Skeletal muscle cell (primary cell): ENCODE data around the gene ST8SIA4.

Experiments used
- DNase-seq: peaks from one replicate; pipeline ENCODE4 v3.0.0-alpha.2; 2010; ENCODE audit warnings: low read depth
- H3K4me3 ChIP-seq: 2 replicates; pipeline ENCODE4 v1.5.1; 2011; ENCODE audit warnings: low read depth, mild to moderate bottlenecking, control low read depth, low read length, moderate library complexity

ST8SIA4 gene

DNA sequence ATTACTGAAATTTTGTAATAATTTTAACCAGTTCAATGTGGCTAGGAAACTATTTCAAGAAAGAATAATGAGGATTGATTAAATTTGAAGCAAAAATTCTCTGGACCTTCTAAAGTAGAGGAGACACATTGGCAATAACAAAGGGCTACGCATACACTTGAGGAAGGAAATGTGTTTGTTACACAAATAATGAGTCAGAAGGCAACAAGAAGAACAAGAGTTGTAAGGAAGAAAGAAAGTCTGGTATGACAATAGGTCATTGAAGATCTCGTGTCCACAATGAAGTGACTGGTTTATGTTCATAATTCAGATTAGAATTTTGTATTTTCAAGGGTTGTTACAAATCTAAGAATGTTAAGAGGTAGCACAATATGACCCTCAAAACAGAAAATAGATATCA, 25.8 kb downstream of the ST8SIA4 start:
- no peak overlapping the region for H3K4me3 ChIP-seq
- no peak for DNase-seq

DNA sequence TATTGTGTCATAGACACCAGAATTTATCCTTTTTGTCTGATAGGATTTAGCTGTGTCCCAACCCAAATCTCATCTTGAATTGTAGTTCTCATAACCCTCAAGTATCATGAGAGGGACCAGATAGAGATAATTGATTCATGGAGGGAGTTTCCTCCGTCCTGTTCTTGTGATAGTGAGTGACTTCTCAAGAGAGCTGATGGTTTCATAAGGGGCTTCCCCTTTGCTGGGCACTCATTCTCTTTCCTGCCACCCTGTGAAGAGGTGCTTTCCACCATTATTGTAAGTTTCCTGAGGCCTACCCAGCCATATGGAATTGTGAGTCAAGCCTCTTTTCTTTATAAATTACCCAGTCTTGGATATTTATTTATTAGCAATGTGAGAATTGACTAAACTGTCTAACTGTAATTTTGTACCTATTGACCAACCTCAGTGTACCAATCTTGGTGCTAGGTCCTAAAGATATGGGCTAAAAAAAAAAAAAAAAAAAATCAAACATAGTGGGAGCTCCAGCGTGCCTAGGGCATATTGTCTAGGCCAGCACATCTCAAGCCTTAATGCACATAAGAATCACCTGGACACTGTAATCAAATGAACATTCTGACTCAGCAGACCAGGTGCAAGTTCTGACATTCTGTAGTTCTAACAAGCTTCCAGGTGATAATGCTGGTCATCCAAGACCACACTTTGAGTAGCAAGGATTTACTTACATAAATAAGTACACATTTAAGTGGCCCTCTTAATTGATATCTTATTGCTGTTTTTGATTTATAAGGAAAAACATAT, 30.5 kb downstream of the ST8SIA4 start:
- no peak for DNase-seq
- H3K4me3 ChIP-seq = no peak overlapping the region

DNA sequence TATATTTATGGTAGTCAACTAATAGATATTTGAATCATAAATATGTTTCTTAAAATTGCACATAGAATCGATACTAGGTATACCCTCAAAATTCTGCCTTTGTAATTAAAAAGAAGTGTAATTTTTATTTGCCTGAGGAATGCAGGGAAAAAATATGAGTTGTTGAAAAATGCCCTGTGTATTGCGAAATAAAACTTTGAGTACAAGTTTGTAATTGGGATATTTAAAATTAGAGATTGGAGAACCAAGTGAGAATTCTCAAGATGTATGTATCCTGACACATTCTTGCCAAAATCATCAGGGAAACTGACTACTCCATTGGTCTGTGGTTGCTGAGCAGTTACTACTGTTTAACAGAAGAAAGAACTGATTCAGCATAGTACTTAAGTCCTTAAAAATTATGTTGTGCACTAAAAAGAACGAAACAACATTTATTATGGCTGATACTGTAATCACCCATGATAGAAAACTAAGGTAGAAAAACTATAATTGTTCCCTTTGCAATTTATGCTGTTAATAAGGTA, 36.0 kb downstream of the ST8SIA4 start:
- DNase-seq = no peak
- H3K4me3 ChIP-seq = no peak overlapping the region

DNA sequence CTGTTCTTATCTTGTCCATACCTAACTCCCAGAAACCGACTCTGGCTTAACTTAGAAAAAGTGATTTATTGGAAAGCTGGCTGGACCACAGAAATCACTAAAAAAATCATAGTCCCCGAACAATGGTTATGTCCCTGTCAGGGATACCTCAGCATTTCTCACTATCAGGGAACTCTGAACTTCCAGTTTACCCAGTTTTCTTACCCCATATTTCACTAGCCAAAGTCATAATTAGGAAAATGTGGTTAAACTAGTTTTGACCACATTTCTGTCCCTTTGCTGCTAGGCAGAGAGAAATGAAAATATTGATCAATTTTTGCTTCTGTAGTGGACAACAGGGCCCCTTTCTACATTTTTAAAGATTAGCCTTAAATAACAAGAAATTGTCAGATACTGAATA, 38.2 kb downstream of the ST8SIA4 start:
- H3K4me3 ChIP-seq = no peak overlapping the region
- DNase-seq = no peak

DNA sequence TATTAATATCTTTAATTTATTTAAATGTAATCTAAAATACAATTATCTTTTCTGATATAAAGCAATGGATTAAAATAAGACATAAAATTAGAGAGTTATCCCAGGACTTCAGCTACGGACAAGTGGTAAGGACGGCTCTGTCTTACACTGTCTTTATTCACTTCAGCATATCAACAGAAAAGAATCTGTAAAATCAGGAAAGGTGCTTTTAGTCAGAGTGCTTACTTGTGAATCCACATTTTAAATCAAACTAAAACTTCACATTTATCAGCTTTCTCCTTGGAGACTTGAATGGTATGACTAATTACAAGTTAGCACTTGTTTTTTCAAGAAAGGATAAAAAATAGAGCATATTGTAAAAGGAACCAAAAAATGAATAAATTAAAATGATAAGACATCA, 39.3 kb downstream of the ST8SIA4 start:
- DNase-seq = no peak

DNA sequence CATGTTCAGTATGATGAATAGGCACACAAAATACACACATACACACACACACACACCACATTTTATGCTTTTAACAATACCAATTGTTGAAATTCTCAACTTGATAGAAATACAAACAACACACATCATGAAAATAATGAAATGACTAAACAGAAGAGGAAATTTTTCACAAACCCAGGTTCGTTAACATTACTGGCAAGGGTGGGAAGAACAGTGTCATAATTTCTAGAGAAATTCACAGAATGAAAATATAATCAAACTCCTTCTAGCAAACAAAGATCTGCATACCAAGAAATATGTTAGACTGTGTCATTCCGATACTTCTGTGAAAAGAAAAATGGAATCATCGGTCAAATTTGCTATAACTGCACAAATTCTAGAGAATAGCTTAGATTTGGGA, 41.9 kb downstream of the ST8SIA4 start:
- no peak overlapping the region for H3K4me3 ChIP-seq
- no peak for DNase-seq

More for the DNA sequence above, 39.3 kb downstream of the ST8SIA4 start:
- no peak overlapping the region for H3K4me3 ChIP-seq

DNA sequence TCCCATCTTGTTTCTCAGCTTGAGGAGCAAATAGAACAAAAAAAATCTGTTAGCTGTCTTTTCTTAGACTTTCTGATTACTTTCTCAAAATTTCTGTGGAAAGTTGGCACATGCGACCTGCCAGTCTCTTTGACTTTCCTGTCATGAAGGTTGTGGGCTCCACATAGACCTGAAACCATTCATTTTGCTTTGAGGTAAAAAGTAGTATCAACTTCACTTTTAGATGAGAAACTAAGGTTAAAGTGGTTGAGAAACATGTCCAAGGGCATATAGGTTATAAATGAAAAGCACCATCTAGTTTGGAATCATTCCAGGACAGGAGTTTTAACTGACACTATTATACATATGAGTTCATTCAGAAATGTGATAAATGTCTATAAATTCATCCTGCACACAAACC, 42.7 kb downstream of the ST8SIA4 start:
- DNase-seq = no peak
- no peak overlapping the region for H3K4me3 ChIP-seq

DNA sequence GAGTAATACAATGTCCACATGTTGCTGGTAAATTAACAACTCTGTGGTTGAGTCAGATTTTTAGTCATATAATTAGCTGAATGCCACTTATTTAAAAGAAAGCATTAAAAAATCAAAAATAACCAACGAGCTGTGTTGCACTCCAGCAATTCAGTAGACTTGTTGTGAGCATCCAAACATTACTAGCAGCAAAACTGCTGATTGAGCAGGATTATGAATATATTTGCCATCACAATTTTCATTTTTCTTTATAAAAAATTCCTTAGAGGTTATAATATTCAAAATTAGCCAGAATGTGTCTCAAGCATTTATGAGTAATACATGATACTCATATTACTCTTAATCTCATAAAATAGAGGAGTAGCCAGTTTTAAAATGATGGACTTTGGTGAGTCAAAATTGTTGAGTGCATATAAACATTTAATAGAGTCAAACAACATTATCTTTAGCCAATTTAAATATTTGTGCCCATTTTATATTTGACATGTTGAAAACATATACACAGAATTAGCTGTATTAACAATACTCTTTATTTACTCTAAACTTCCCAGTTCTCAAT, 44.0 kb downstream of the ST8SIA4 start:
- H3K4me3 ChIP-seq = no peak overlapping the region
- DNase-seq = no peak

DNA sequence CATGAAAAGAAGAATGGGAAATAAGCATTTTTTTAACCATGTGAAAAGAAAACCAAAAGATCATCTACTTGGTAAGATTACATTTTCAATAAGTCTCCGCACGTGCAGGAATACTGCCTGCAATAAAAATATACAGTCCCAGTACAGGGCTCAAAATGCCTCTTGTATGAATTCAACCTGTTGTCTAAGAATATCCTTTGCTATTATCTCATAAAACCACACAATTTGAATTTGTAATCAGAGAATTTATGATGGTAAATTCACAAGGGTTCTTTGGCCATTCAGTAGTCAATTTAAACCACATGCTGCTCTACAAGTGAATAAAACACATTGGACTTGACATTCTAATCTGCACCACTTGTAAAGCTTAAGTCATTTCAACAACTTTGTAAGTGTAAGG, 46.6 kb downstream of the ST8SIA4 start:
- no peak for DNase-seq
- no peak overlapping the region for H3K4me3 ChIP-seq

DNA sequence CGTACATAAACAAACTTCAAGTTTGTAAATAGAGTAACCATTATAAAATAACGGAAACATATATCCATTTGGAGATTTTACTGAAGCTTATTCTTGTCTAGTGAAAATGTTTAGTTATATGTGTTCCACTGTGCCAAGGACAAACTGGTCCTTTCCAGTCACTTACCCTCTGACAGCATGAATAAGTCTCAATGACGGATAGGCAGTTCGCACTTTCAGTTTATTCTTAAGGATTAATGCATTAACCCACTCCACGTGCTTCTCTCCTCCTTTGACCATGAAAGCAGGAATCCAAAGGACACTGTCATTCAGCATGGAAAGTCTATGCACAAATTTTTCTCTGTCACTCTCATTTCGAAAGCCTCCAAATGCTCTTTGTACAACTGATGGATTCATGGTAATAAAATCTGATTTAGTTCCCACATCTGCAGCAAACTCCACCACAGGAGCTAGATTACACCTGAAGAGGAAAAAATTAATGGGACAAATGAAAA, 47.1 kb downstream of the ST8SIA4 start:
- no peak for DNase-seq
- no peak overlapping the region for H3K4me3 ChIP-seq

DNA sequence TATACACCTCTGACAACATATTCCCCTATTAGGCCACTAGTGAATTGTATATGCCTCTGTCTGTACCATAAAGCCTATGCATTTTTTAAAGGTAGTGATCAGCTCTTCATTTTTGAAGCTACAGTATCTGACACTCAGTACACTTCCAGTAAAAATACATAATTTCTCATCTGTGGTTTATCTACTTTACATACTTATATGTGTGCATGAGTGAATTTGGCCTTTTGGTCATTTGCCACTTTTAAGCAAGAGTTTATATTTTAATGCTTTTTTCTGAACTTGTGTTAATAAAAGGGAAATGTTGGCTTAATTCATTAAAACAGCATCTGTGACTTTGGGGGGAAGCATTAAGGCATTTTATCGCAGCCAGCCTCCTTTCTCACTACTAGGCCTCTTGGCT, 47.8 kb downstream of the ST8SIA4 start:
- H3K4me3 ChIP-seq = no peak overlapping the region
- DNase-seq = no peak

DNA sequence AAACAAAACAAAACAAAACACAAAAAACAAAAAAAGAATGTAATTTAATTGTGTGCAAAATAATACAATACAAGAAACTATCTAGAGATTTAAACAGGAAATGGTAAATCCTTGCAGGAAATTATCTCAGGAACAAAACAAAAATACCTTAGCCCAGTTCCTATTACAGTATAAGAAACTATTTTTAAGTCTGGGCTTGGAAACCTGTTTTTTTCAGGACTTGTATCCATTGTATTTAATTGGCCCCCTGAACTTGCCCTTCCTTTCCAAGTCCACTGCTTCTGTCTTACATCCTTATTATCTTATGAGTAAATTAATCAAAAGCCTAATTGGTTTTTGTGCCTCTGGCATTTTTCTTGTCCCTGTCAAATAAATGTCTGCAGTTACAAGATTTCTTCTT, 48.5 kb downstream of the ST8SIA4 start:
- DNase-seq = no peak
- no peak overlapping the region for H3K4me3 ChIP-seq

DNA sequence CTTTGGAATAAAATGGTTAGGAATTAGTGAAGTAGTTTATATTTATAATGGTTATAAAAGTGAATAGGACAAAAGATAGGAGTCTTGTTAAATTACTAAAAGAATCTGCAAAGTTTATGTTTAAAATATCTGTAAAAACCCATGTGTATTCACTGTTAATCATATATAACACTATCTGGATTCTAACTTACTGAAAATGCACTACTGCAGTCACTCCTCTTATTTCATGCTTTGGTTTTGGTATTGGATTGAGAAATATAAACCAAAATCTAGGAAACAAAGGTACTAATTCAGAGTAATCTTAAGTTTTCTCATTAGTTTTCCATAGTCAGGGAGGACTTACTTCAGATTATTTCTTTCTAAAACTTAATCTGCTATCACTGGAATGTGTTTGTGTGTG, 49.5 kb downstream of the ST8SIA4 start:
- DNase-seq = no peak
- no peak overlapping the region for H3K4me3 ChIP-seq

DNA sequence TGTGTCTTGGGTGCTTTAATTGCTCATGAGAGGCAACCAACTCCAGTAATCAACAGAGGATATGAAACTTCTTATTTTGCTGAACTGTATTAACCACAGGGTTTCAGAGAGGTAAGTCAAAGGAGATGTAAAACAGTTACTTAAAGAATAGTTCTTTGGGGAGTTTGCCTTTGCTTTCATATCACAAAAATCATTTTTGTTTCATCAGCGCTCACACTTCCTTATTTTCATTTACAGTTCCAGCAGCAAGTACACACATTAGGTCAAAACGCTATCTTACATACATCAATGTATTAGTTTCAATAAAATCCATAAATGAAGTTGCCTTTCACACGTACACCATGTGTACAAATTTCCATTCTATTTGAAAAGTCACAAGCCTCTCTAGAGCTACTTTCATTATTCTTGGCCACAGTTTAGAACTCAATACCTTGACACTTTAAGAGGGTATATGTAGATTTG, 50.1 kb downstream of the ST8SIA4 start:
- H3K4me3 ChIP-seq = no peak overlapping the region
- no peak for DNase-seq

DNA sequence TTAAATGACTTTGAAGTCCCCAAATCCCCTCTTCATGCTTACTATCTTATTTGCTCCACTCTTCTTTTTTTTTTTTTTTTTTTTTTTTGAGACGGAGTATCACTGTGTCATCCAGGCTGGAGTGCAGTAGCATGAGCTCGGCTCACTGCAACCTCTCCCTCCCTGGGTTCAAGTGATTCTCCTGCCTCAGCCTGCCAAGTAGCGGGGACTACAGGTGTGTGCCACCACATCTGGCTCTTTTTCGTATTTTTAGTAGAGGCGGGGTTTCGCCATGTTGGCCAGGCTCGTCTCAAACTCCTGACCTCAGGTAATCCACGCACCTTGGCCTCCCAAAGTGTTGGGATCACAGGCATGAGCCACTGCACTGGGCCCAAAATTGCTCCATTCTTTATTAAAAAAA, 51.0 kb downstream of the ST8SIA4 start:
- no peak for DNase-seq
- H3K4me3 ChIP-seq = no peak overlapping the region

DNA sequence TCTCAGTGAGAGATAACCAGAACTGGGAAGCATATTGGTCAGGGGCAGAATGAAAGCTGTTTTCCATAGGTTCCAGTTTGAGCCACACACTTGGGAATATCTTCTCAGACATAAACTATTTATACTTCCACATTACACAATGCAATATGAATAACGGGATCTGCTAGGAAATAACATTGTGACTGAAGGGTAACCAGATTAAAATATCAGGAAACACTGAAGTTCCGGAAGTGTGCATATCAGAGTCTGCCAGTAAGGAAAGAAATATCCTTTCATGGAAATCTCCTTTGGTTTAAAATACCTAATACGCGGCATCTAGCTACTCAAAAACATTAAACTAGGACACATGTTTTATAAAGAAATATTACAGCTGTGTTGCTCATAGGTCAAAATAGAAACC, 56.3 kb downstream of the ST8SIA4 start:
- H3K4me3 ChIP-seq = no peak overlapping the region
- DNase-seq = no peak

DNA sequence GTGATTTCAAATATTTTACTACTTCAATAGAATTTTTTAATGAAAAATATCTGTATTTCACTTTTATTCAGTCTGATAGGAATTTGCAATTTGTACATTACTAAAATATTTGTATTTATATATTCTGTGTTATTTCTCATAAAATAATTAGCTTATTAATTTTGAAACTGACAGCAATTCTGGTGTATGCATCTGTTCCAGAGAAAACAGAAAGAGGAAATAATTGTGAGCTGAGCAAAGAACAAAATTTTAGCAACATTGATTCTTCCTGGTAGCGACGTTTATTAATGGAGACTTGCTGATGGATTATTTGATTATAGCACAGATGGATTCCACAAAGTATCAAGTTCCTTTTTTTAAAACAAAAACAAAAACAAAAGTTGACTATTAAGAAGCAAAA, 61.0 kb downstream of the ST8SIA4 start:
- DNase-seq = no peak
- H3K4me3 ChIP-seq = no peak overlapping the region

DNA sequence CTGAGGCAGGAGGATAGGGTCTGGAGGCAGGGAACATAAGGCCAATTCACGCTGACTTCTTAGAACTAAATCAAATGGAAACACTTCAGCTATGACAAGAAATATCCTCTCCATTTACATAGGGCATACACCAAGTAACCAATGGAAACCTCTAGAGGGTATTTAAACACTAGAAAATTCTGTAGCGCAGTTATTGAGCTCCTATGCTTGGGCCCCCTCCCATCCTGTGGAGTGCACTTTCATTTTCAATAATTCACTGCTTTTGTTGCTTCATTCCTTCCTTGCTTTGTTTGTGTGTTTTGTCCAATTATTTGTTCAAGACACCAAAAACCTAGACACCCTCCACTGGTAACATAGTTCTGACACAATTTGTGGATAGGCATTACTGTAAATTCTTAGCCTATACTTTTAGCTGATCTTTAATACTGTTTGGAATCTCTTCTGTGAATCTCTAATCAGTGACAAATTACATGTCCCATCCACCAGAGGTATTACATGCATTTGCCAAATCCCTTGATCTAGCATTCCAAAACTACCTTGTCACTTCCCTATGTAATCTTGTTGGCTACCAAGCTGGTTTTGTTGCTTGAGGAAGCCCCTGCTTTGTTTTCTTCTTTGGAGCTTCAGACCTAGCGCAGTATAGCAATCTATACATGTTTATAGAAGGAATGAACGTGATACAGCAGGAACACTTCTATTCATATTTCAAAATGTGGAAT, 61.6 kb downstream of the ST8SIA4 start:
- no peak overlapping the region for H3K4me3 ChIP-seq
- DNase-seq = no peak

DNA sequence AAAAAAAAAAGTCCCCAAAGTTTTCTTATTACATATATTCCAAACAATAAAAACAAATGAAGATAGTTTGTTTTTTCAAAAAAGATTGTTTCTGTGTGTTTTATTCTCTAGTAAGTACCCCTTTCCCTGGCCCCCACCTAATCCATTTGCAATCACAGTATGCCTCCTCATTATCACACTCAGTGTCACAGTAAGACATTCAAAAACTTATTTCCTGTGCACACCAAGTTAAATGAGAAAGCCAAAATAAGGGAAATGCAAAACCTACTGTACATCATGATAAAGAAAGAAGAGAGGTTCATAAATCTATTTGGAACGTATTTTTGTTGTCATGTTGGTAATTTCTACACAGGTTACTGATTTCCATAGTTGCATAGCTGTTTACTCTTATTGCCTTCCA, 62.3 kb downstream of the ST8SIA4 start:
- no peak for DNase-seq
- H3K4me3 ChIP-seq = no peak overlapping the region

DNA sequence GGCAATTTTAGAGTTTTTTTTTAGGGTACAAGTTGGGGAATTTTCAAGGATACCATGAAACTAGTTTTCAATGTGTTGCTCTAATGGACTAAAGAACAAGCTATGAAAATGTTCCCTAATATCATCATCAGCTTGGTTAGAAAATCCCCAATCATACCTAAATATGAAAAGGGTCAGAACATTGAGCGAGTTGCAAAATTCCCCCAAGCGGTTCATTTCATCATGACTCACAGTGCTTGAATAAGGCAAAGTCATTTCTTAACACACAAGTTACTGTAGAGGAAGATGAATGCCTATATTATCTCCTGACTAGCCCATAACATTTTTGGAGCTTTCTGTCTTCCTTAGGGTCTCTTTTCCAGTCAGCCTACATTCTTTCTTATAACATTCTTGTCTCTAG, 62.7 kb downstream of the ST8SIA4 start:
- no peak overlapping the region for H3K4me3 ChIP-seq
- DNase-seq = no peak
